ENCODE measurements around the gene FXYD6. TPM values are rescaled to one million over a fixed set of nuclear protein-coding genes. Genes with fewer than 3 reads are reported as not detected.
A peak's percentile ranks its signal among the peaks of the same experiment; 100 is the strongest.

FXYD6 gene
- total and polyA plus RNA-seq, 2 of the 8 experiments (the other 6 are each of a cell fraction or from before 2014, with no cell fraction given) = 44.6 to 117 TPM

DNA sequence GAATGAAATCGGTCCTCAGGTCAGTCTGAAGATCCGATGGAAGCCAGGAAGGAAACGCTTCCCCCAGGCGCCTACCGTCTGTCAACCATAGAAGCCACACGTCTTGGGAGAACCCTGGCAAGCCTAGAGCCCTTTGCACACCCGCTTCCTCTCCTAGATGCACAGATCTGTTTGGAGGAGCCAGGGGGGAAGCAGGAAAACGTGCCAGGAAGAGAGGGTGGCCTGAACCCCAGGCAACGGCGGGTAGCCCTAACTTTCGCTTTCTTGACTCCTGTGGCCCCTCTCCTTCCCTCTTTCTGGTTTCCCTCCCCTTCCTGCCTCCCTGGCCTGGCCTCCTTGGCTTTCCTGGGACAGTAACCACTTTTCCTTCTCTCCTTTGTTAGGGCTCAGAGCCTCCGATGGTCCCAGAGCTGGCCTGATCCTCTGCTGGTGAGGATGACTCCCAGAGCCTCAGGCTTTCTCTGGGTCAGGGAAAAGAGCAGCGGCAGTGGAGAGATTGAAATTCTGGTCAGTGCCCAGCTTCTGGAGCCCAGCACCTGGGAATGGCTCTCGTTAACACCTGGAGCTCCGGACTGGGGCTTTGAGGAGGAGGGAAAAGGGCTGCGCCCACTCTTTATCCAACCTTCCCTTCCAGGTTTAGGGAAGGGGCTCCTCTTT lies 2.1 kb downstream of the FXYD6 start:
- Histone ChIP-seq H3K4me2 (ENCODE audit: insufficient read depth in 1 of 2, low read depth in 2 of 2, low read length in 2 of 2) (peak overlapping the region; percentile 99 to 100), H3K56ac (replicated peaks; ENCODE audit: insufficient read length, low read depth, low read length) (no peak overlapping the region), H3K27ac (ENCODE audit: low read depth, low read length) (no peak overlapping the region), H3K23me2 (ENCODE audit: low read depth, low read length) (peaks cover 25% of the 10 kb centered on the region), H3K4me1 (replicated peaks in 1 of 4; ENCODE audit: control insufficient read depth in 3 of 4, insufficient read depth in 4 of 4, low read length in 3 of 4) (peaks cover 12 to 40% (median 31%) of the 10 kb centered on the region in 4 experiments), H3K9me3 (ENCODE audit: insufficient read depth in 2 of 2, low read depth in 1 of 2, low read length in 1 of 2) (no peaks in the 10 kb centered on the region), H3K36me3 (ENCODE audit: control insufficient read depth in 2 of 4, insufficient read depth in 4 of 4, low read length in 3 of 4) (no peaks in the 10 kb centered on the region), H2BK15ac (ENCODE audit: low read length) (no peak overlapping the region), H3K79me1 (ENCODE audit: low read depth, low read length) (peaks cover 9% of the 10 kb centered on the region), H3K18ac (ENCODE audit: extremely low read depth, low read length) (peak overlapping the region; percentile 75; the same call in 1 of the 2 replicates), H3K27me3 (replicated peaks in 1 of 4; ENCODE audit: control insufficient read depth in 3 of 4, extremely low read depth in 1 of 4, insufficient read depth in 3 of 4, low read length in 3 of 4) (peaks cover 0 to 16% (median 13%) of the 10 kb centered on the region in 4 experiments; a peak in 4 of 7 replicates), H4K91ac (replicated peaks; ENCODE audit: insufficient read length, low read length) (peak overlapping the region; percentile 2), H2AK5ac (ENCODE audit: low read depth, low read length) (peak overlapping the region; percentile 45; the same call in 1 of the 2 replicates), H3K4ac (replicated peaks; ENCODE audit: insufficient read length, low read depth, low read length) (no peak overlapping the region), H2AFZ (ENCODE audit: low read length) (0 out of 2 replicates have a peak overlapping the region, but pooled peaks have one; percentile 14), H2BK12ac (ENCODE audit: low read depth, low read length) (no peak overlapping the region), H4K8ac (ENCODE audit: extremely low read depth, insufficient read depth, low read length) (peak overlapping the region; percentile 66; the same call in 1 of the 2 replicates), H3K9ac (replicated peaks in 1 of 4; ENCODE audit: extremely low read depth in 1 of 4, low read depth in 3 of 4, low read length in 3 of 4) (peak overlapping the region in 1 of 4 experiments; percentile 60; a peak in 3 of 7 replicates), H4K5ac (ENCODE audit: insufficient read length, low read depth, low read length) (no peak overlapping the region), H2BK5ac (ENCODE audit: low read depth, low read length) (peak overlapping the region; percentile 4; the same call in 1 of the 2 replicates), H3K23ac (ENCODE audit: insufficient read length) (no peak overlapping the region), H3K14ac (ENCODE audit: insufficient read length) (no peak overlapping the region), H2BK20ac (ENCODE audit: low read length) (no peak overlapping the region; the same call in 1 of the 2 replicates), H3K4me3 (ENCODE audit: extremely low read depth in 1 of 4, insufficient read depth in 2 of 4, low read depth in 3 of 4, low read length in 4 of 4) (peak overlapping the region; percentile 16 to 96 (median 63); a peak in 7 of 8 replicates), H4K20me1 (replicated peaks in 1 of 2; ENCODE audit: control insufficient read depth in 1 of 2, insufficient read depth in 2 of 2, low read length in 2 of 2) (peaks cover 8 to 12% of the 10 kb centered on the region in 2 experiments), H2BK120ac (replicated peaks; ENCODE audit: low read depth, low read length) (no peak overlapping the region), H3K79me2 (ENCODE audit: control insufficient read depth in 1 of 2, insufficient read depth in 2 of 2, low read length in 2 of 2) (peaks cover 0 to 39% of the 10 kb centered on the region in 2 experiments; a peak in 1 of 4 replicates)
- CTCF ChIA-PET (ENCODE audit: partially characterized antibody) = interaction anchor here (2.0 kb wide), 1 partner anchor 31 kb away, joined by 6 read pairs; no protein-coding TSS in a partner anchor
- 51% methylated on average over 16 of the region's 16 CpGs; no CpG with 5 or more reads in 1 of the 2 experiments for WGBS, 2 experiments (ENCODE audit: extremely low coverage in 1 of 2, insufficient coverage in 1 of 2, insufficient read length in 1 of 2, insufficient replicate concordance in 2 of 2, low coverage in 1 of 2, low lambda C conversion rate in 2 of 2, missing lambda C conversion rate in 1 of 2)
- POLR2A ChIA-PET (ENCODE audit: partially characterized antibody) = interaction anchor here (1.2 kb wide), 1 partner anchor 19 kb away, joined by 4 read pairs; no protein-coding TSS in a partner anchor
- FAIRE-seq = no peak
- peak in 1 of 2 experiments; percentile 63 for DNase-seq (ENCODE audit: low read depth in 1 of 2, low spot score in 2 of 2)
- no peak for TF ChIP-seq POLR2A (IDR thresholded peaks at IDR 0.05; ENCODE audit: control extremely low read depth in 1 of 2, low read depth in 2 of 2, low read length in 2 of 2)
- TF ChIP-seq ASH2L (IDR thresholded peaks at IDR 0.05; ENCODE audit: low read length) = peak; percentile 29
- TF ChIP-seq E2F6 (IDR thresholded peaks at IDR 0.05) = 0 out of 2 replicates have a peak, but pooled peaks have one; percentile 10
- 0 out of 4 replicates have a peak, but pooled peaks of 1 of the 2 experiments have one; percentile 47 for TF ChIP-seq SIN3A (conservative IDR thresholded peaks at IDR 0.05 in 1 of 2, IDR thresholded peaks at IDR 0.05 in 1 of 2; ENCODE audit: low read depth in 1 of 2, low read length in 2 of 2)
- peak; percentile 73; the same call in 1 of the 2 replicates for TF ChIP-seq TCF12 (IDR thresholded peaks at IDR 0.05; ENCODE audit: low read depth, low read length)
- TF ChIP-seq SP1 (IDR thresholded peaks at IDR 0.05; ENCODE audit: low read depth, low read length) = peak; percentile 99
- no peak for TF ChIP-seq CTBP2 (IDR thresholded peaks at IDR 0.05; ENCODE audit: borderline replicate concordance, insufficient read depth, insufficient read length, low read length)
- 0 out of 2 replicates have a peak, but pooled peaks have one; percentile 15 for TF ChIP-seq TBP (IDR thresholded peaks at IDR 0.05; ENCODE audit: low read depth, low read length)
- TF ChIP-seq RAD21 (IDR thresholded peaks at IDR 0.05 in 1 of 2, conservative IDR thresholded peaks at IDR 0.05 in 1 of 2; ENCODE audit: low read depth in 2 of 2, low read length in 2 of 2) = no peak; a peak in 1 of 4 replicates
- peak; percentile 51; the same call in 1 of the 2 replicates for TF ChIP-seq YY1 (IDR thresholded peaks at IDR 0.05; ENCODE audit: low read depth, low read length)
